ENCODE measurements around the gene SMTN.
A peak's percentile ranks its signal among the peaks of the same experiment; 100 is the strongest.
"Not testable (repeated sequence)": the region's sequence is repeated elsewhere in the genome, so short reads cannot be mapped to it uniquely, and the experiment has no call there.

The SMTN gene

DNA sequence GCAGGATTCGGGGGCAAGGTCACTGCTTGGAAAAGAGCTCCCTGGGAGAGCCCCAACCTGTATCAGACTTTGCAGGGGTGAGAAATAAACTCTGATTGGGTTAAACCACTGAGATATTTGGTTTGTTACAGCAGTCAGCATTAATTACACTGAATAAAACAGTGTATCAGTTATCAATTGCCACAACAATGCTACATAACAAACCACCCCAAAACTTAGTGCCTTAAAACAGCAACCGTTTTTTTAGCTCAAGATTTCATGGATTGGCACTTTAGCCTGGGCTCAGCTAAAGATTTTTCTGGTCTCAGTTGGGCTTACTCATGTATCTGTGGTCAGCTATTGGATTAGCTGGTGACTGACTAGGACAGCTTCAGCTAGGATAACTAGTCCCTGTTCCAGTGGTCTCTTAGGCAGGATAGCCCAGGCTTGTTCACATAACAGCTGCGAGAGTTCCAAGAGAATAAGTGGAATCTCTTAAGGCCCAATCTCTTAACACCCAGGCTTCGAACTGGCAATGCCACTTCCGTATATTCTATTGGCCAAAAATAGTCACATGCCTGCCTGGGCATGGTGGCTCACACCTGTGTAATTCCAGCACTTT lies 7.5 kb upstream of the SMTN start:
- DNase-seq: not testable (repeated sequence)

DNA sequence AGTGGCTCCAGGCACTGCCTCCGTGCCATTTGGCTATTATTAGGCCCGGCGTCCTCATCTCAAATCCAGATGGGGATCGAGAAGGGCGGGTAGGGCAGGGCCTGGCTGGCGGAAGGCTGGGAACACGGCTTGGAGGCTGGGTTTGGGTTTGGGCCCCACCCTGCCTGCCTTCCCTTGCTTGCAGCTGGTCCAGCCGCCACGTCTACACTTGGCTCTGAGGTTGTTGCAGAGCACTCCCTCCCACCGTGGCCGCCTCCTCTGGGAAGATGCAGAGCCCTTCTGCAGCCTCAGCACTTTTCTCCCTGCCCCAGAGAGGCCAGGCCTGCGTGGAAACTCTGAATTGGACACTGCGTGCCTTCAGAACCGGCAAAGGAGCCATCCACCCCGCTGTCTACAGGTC lies 5.2 kb upstream of the SMTN start:
- DNase-seq: no peak

DNA sequence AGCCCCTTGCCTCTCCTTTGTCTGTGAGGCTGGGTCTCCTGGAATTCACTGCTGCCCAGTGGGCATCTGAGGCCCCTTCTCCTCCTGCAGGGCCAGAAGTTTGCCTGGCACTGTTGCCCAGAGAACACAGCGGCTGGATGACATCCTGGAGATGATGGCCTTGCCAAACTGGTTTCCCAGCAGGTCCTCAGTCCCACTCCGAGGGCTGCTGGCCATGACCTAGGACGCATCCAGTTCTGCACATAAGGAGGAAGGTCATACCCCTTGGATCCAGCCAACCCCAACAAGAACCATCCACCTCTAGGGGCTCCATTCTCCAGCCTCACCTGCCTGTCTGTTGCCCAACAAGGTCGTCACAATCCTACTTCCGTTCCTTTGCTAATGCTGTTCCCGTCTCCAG lies 3.4 kb upstream of the SMTN start:
- DNase-seq: no peak

DNA sequence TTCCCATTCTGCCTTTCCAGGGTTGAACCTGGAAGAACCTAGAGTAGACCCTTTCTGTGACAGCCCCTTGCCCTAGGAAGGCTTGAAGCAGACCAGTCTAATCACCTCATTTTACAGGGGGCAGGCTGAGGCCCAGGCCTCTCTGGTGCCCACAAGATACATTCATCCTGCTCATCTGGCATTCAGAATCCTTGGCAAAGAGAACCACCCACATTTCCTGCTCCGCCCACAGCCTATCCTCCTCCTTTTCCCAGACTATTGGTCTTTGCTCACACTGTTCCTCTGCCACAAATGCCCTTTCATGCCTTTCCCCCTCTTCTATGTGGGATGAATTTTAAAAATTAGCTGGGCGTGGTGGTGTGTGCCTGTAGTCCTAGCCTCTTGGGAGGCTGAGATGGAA lies 2.7 kb upstream of the SMTN start:
- DNase-seq: not testable (repeated sequence)

DNA sequence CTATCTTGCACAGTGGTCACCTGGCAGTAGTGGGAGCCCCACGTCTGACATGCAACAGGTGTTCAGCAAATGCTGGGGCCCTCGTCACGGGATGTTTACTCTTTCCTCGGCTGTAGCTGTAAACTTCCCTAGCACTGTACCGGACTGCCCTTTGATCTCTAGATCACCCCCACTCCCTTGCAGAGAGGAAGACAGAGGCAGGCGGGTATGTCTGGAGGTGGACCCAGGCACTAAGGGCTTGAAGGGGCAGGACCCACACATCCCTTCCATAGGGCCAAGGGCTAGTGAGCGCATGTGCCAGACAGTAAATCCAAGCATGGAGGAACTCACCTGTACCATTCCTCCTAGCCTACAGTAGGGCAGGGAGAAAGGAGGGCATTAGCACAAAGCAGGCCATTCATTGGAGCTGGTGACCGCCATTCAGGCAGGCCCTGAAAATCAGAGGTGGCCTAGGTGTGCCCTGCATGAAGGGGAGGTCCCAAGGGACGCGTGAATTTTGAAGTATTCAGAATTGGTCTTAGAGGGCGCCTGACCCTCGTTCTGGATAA lies 1.9 kb upstream of the SMTN start:
- DNase-seq: peak; percentile 89

DNA sequence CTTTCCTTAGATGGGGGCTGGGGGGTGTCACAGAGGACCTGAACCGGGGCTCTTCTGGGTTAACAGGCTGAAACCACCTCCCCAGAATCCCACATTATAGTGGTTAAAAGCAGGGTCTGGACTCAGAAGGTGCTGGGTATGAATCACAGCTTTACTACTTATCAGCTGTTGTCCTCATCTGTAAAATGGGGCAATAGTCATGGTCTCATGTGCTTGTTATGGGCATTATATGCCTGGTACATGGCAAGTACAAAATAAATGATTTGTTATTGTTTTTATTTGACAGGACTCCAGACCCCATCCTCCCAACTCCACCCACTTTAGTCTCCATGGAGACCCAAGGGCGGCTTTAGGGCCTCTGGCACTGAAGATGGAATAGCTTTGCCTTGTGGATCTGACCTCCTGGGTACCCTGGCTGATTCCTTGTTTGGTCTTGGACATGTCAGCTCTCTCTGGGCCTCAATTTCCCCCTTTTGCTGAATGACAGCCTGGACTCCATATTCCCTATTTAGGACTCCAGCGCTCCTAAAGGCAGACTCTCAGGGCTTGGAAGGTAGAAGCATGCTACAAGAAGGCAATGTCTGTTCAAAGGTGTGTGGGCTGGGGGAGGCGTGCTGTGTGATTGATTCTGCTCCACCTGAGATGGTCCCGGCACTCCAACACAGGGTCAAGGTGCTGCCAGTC lies 812 bp upstream of the SMTN start:
- no peak for DNase-seq

DNA sequence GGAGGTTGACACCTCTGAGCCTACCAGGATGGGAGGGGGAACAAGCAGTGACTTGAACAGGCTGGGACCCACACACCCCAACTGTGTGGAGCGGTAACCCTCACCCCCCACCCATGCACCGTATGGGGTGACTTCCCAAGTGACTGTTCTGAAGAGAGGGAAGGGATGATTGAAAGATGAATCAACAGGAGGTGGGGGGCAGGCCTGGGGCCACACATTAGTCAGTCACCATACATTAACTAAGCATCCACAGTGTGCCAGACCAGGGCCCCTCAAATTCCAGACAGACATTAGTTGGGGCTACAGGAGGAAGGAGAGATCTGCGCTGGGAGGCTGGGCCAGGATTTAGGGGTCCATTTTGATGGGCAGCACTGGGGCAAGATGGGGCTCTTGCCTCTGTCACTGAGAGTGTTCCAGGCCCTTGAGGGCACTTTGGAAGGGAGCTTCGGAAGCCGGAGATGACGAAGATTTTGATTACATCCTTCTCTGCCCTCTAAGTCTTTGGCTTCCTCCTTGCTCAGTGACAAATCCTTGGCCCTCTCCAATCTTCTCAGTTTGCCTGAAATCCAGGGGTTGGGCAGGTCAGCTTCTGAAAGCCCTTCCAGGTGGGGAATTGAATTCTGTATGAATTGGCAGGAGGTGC lies 966 bp downstream of the SMTN start:
- DNase-seq: no peak

DNA sequence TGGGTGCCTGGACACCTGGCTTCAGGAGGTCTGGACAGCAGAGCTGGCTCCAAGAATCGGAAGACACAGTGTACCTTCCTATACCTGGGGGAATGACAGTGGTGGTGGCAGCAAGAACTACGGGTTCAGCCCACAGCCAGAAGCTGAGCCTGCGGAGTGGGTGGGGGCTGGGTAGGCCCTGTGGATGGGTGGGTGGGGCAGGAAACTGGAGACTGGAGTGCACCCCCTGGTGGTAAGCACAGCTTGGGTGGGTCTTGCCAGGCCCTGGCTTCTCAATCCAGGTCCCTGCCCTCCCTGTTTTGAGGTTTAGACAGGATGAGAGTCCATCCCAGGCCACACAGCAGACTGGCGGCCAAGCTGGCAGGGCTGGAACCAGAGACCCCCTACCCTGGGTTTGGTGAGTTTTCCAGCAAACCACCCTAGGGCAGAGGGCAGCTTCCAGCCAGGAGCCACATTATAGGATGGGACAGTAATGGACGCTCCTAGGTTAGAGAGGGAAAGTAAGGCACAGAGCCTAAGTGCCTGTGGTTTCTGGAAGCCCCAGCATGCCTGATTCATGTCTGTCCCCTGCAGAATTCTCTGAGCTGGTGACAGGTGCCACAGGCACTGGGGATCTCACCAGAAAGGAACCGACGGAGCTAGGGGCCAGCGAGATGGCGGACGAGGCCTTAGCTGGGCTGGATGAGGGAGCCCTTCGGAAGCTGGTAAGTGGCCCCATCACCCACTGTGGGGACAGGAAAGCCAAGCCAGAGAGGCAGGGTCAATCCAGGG lies 1.7 kb downstream of the SMTN start:
- no peak for DNase-seq

- peak; percentile 60 for DNase-seq
These were observed 2.3 kb downstream of the SMTN start for GRCh38 chr22:31083377-31083768.

DNA sequence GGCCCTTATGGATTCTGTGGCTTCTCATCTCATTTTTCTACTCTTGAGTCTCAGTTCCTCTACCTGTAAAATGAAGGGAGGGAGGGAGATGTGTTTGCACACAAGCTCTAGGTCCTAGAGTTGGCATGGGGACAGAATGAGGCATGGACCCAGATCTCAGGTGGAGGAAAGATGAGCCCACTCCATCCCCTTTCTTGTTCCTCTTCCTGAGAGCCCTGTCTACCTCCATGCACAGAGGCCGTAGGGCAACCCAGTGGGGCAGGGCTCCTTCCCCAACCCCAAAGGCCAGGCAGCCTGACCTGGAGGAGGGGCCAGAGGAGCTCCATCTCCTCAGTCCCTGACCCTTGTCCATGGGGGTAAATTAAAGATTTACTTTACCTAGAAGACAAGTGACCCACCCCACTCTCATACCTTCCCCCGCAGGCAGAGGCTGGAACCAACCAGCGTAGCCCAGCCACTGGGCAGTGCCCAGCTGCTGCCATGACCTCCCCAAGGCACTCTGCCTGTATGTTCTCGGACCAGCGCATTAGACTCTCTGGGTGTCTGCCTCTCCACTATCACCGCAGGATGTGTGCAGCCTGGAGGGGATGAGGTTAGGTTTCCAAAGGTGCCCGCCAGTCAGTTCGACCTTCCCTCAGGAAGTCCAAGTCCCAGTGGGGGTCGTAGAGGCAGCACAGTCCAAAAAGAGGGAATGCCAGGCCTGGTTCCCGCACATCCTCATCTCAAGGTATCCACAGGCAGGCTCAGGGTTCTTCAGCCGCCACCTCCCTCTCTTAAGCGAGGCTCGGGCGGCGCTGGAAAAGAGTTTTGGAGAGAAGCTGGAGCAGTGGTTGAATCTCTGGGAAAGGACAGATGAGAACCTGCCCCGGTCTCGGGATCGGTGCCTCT lies 3.0 kb downstream of the SMTN start:
- DNase-seq: no peak

DNA sequence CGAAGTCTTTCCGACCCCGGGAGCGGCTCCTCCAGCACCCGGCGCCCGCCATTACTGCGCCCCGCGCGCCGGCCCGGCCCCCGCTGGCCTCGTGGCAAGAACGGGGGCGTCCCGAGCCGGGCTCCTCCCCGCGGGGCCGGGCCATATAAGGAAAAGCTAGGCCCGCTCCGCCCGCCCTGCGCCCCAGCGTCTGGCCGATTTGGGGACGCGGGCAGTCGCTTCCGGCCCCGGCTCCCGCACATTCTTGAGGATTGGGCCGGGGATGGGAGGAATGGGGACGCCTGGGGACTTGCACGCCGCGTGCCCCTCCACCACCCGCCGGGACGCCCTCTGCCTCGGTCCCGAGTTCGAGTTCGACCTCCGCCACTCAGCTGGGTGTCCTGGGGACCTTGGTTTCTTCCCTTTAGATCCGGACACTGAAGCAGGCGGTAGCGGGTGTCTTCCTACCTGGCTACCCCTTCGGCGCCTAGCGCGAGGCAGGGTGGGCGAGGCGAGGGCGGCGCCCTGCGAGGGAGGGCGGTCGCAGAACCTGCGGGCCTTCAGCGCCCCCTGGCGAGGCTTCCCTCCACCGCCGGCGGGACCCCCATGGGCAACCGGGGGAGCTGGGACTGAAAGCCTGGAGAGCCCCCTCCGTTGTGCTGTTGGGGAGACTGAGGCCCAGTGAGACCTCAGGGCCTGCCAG lies 3.8 kb downstream of the SMTN start:
- no peak for DNase-seq

DNA sequence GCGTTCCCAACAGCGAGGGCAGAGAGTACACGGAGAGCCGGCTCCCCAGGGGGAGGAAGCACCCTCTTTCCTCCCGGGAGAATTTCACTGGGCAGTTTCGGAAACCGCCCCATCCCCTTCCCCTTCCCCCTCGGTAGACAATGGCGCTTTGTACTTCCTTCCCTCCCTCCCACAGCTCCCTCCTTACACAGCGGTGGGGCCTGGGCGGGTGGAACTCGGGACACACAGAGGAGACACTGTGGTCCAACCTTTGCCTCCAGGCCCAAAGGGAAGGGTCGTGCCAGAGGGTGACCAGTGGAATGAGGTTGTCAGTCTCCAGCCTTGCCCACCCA lies 4.3 kb downstream of the SMTN start:
- DNase-seq: no peak

- no peak for DNase-seq
These were observed 4.8 kb downstream of the SMTN start for GRCh38 chr22:31085928-31086327.

GRCh38 chr22:31086703-31087330 lies 5.7 kb downstream of the SMTN start:
- DNase-seq: no peak

DNA sequence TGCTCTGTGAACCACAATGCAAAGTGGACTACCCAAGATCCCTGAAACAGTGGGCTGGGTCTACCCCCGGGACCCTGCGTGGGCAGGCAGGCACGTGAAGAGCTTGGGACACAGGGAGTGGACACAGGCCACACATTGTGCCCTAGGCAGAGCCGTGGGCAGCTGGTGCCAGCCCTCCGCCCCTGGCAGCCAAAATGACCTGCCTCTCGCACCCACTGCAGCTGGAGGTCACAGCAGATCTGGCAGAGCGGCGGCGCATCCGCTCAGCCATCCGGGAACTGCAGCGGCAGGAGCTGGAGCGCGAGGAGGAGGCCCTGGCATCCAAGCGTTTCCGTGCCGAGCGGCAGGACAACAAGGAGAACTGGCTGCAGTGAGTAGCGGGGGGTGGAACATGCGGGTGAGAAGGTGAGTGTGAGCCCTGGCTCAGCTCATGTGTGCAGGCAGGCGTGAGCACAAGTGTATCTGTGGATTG lies 6.7 kb downstream of the SMTN start:
- DNase-seq: no peak

DNA sequence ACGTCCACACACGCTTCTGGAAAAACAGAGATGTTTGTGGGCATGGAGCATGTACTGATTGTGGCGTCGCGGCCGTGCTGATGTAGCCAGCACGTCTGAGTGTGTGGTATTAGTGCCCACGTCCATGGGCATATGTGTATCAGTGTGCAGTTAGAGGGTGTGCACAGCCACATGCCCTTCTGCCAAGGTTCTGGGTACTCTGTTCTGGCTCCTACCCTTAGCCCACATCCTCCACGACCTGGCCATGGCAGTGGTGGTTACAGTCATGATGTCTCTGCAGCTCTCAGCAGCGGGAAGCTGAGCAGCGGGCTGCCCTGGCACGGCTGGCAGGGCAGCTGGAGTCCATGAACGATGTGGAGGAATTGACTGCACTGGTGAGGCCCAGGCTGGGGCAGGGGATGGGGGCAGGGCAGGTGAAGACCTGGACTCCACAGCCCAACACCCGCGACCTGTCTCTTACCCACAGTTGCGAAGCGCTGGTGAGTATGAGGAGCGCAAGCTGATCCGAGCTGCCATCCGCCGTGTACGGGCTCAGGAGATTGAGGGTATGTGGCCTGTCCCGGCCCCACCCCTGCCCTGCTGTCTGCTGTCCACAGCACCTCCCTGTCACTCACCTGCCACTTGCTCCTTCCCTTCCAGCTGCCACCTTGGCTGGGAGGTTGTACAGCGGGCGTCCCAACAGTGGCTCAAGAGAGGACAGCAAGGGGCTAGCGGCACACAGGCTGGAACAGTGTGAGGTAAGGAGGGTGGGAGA lies 7.3 kb downstream of the SMTN start:
- no peak for DNase-seq

GRCh38 chr22:31089160-31090100 lies 8.3 kb downstream of the SMTN start:
- no peak for DNase-seq

DNA sequence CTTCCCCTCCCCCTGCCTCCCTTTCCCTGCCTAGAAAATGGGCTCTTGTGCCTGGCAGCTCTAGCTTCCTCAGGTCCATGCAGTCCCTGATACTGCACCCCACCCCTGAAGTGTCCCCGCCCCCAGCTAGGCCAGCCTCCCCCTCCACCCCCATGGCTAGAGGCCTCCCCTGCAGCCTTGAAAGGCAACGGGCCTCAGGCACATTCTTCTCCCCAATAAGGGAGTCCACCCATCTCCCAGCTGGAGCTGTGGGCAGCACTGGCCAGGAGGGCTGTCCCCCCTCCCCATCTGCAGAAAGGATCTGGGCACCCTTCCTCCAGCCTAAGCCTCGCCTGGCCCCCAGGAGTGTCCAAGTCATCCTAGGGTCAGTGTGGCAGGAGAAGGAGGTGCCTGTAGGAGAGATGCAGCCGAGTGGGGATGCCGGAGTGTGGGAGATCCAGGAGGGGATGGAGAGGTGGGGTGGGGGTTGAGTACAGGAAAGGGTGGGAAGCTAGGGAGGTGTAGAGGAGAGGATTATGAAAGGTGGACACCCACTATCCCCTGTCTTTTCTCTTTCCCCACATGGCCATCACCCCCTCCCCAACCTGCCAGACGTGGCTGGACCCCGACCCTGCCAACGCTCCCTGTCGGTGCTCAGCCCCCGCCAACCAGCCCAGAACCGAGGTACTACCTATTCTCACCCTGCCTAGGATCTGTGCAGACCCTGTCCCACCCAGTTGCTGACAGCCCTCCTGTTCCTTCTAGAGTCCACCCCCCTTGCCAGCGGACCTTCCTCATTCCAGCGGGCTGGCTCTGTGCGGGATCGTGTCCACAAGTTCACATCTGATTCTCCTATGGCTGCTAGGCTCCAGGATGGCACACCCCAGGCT lies 9.3 kb downstream of the SMTN start:
- no peak for DNase-seq
